Neural cell (in vitro differentiated cells): Measurements from ENCODE around the gene MYO9A. TPM values are rescaled to one million over a fixed set of nuclear protein-coding genes. Genes with fewer than 3 reads are reported as not detected.

Experiments
- H2AFZ ChIP-seq: fragments of 200-600, 300-800 bp; sonication (generic), shearing (Covaris generic); 2 replicates; pipeline ENCODE4 v1.6.0; 2014; ENCODE audit warnings: low read depth, mild to moderate bottlenecking, antibody characterized with exemption, low read length, moderate library complexity
- H3F3A ChIP-seq: fragments of 200-600 bp; shearing (Covaris generic); 2 replicates; pipeline ENCODE4 v1.6.1; 2016; ENCODE audit warnings: mild to moderate bottlenecking, moderate library complexity, mixed read lengths, antibody characterized with exemption, low read length; ENCODE audit not compliant: insufficient read depth, poor library complexity, severe bottlenecking
- H3K27ac ChIP-seq: fragments of 200-600, 300-800 bp; sonication (generic), shearing (Covaris generic); 2 replicates; pipeline ENCODE4 v1.5.1; 2014; ENCODE audit warnings: mild to moderate bottlenecking, low read length, moderate library complexity
- H3K27me3 ChIP-seq: fragments of 300-800, 200-600 bp; sonication (generic), shearing (Covaris generic); 2 replicates; pipeline ENCODE4 v1.6.0; 2014; ENCODE audit warnings: mild to moderate bottlenecking, low read depth, low read length, moderate library complexity; ENCODE audit not compliant: insufficient read depth
- H3K36me3 ChIP-seq: fragments of 300-800, 200-600 bp; sonication (generic), shearing (Covaris generic); 2 replicates; pipeline ENCODE4 v1.5.1; 2014; ENCODE audit warnings: mild to moderate bottlenecking, antibody characterized with exemption, low read length, moderate library complexity; ENCODE audit not compliant: insufficient read depth
- H3K4me2 ChIP-seq: fragments of 300-800, 200-600 bp; sonication (generic), shearing (Covaris generic); 2 replicates; pipeline ENCODE4 v1.6.0; 2014; ENCODE audit warnings: mild to moderate bottlenecking, low read length
- H3K4me3 ChIP-seq: fragments of 300-800, 200-600 bp; sonication (generic), shearing (Covaris generic); 2 replicates; pipeline ENCODE4 v1.5.1; 2014; ENCODE audit warnings: mild to moderate bottlenecking, low read length, moderate library complexity
- H3K79me2 ChIP-seq: fragments of 200-600 bp; shearing (Covaris generic); replicated peaks from 2 replicates; pipeline ENCODE4 v1.6.0; 2014; ENCODE audit warnings: mild to moderate bottlenecking, low read length, moderate library complexity; ENCODE audit not compliant: insufficient read depth
- H3K9ac ChIP-seq: fragments of 300-800, 200-600 bp; sonication (generic), shearing (Covaris generic); 2 replicates; pipeline ENCODE4 v1.6.1; 2016; ENCODE audit warnings: mild to moderate bottlenecking, low read length, mixed read lengths
- H3K9me2 ChIP-seq: fragments of 200-600 bp; shearing (Covaris generic); 2 replicates; pipeline ENCODE4 v1.6.1; 2016; ENCODE audit warnings: mild to moderate bottlenecking, low read length, mixed read lengths; ENCODE audit not compliant: insufficient read depth
- H3K9me3 ChIP-seq: fragments of 200-600, 300-800 bp; sonication (generic), shearing (Covaris generic); 2 replicates; pipeline ENCODE4 v1.6.1; 2016; ENCODE audit warnings: mild to moderate bottlenecking, mixed run types, low read length, moderate library complexity, mixed read lengths
- H4K20me1 ChIP-seq: fragments of 200-600 bp; shearing (Covaris generic); 2 replicates; pipeline ENCODE4 v1.6.1; 2016; ENCODE audit warnings: mild to moderate bottlenecking, mixed run types; ENCODE audit not compliant: insufficient read depth
- EP300 ChIP-seq: fragments of 450-650 bp; conservative IDR thresholded peaks from 2 replicates; pipeline ENCODE4 v1.6.1; 2014; ENCODE audit warnings: antibody characterized with exemption, mild to moderate bottlenecking, moderate library complexity; ENCODE audit not compliant: poor library complexity, severe bottlenecking
- EZH2 ChIP-seq: fragments of 200-600, 300-800 bp; shearing (Covaris generic), sonication (generic); IDR thresholded peaks from 2 replicates; pipeline ENCODE4 v1.6.1; 2014; ENCODE audit warnings: antibody characterized with exemption, low read length, borderline replicate concordance, mild to moderate bottlenecking; ENCODE audit not compliant: insufficient read depth, poor library complexity, severe bottlenecking
- MXI1 ChIP-seq: fragments of 450-650 bp; conservative IDR thresholded peaks from 2 replicates; pipeline ENCODE4 v1.6.1; 2014; ENCODE audit warnings: antibody characterized with exemption, mild to moderate bottlenecking; ENCODE audit not compliant: poor library complexity, severe bottlenecking
- POLR2AphosphoS5 ChIP-seq: IDR thresholded peaks from 2 replicates; pipeline ENCODE4 v1.6.1; 2012
- RAD21 ChIP-seq: fragments of 450-650 bp; conservative IDR thresholded peaks from 2 replicates; pipeline ENCODE4 v1.6.1; 2014; ENCODE audit warnings: antibody characterized with exemption, mild to moderate bottlenecking, moderate library complexity
- SMC3 ChIP-seq: fragments of 450-650 bp; conservative IDR thresholded peaks from 2 replicates; pipeline ENCODE4 v1.6.1; 2014; ENCODE audit warnings: antibody characterized with exemption, mild to moderate bottlenecking, moderate library complexity; ENCODE audit not compliant: poor library complexity
- TAF1 ChIP-seq: IDR thresholded peaks from 2 replicates; pipeline ENCODE4 v1.6.1; 2012; ENCODE audit warnings: low read depth
- polyA plus RNA-seq: library from polyadenylated mRNA; depleted of rRNA; stranded (reverse); fragments of >200 nt; gene quantifications from 2 replicates; pipeline ENCODE4 v1.2.3, GENCODE V29; 2014
- TF ChIP-seq, protein P1 (sequence below): IDR thresholded peaks from 2 replicates; pipeline ENCODE4 v1.6.1; 2012; ENCODE audit warnings: borderline replicate concordance
- TF ChIP-seq, protein P2 (sequence below): fragments of 450-650 bp; IDR thresholded peaks from 2 replicates; pipeline ENCODE4 v1.5.1; 2014; ENCODE audit warnings: antibody characterized with exemption, mild to moderate bottlenecking, moderate library complexity; ENCODE audit not compliant: poor library complexity, severe bottlenecking

The MYO9A gene
- polyA plus RNA-seq, 1 donor from 2014 or later: 22.7 TPM

DNA sequence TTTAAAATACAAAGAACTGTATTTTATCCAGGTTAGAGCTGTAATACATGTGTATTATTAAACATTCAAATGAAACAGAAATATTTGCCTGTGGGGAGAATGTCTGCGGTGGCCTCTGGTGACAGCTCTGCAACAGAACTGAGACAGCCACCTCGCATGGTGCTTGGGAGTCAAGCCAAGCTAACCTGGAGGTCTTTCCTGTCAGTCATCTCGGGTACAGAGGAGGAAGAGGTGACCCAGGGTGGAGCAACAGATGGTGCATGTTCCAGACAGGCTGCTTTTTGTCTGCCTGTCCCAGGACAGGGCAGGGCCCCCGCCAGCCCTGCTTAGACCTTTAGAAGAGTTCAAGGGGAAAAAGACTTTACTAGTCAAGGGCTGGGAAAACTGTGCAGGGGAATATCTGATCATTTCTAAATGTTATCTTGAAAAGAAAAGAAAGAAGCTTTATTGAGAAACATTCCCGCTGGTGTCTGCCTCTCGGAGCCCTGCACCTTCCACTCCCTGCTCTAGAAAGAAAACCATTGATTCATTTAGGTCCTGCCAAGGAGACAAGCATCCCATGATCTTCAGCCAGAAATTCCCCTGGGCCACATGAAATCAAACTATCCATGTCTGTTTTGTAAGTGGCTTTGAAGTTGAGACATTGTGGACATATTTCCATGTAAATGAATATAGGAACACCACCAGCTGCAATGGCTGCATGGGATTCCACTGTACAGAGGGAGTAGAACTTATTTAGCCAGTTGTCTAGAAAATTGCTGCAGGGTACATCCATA lies 313.1 kb downstream of the MYO9A start:
- Histone ChIP-seq H2AFZ (no peak overlapping the region), H4K20me1 (no peaks in the 10 kb centered on the region), H3K4me2 (no peak overlapping the region), H3K27me3 (no peaks in the 10 kb centered on the region), H3K27ac (no peak overlapping the region), H3K9me2 (no peaks in the 10 kb centered on the region), H3K4me3 (no peak overlapping the region), H3F3A (no peaks in the 10 kb centered on the region), H3K9ac (no peak overlapping the region), H3K79me2 (no peaks in the 10 kb centered on the region), H3K36me3 (no peaks in the 10 kb centered on the region), H3K9me3 (no peaks in the 10 kb centered on the region)
- TF ChIP-seq POLR2AphosphoS5 (no peak), SMC3 (no peak), MXI1 (no peak), TAF1 (no peak), EP300 (no peak), EZH2 (no peak), RAD21 (no peak)
- TF ChIP-seq, protein P1, sequence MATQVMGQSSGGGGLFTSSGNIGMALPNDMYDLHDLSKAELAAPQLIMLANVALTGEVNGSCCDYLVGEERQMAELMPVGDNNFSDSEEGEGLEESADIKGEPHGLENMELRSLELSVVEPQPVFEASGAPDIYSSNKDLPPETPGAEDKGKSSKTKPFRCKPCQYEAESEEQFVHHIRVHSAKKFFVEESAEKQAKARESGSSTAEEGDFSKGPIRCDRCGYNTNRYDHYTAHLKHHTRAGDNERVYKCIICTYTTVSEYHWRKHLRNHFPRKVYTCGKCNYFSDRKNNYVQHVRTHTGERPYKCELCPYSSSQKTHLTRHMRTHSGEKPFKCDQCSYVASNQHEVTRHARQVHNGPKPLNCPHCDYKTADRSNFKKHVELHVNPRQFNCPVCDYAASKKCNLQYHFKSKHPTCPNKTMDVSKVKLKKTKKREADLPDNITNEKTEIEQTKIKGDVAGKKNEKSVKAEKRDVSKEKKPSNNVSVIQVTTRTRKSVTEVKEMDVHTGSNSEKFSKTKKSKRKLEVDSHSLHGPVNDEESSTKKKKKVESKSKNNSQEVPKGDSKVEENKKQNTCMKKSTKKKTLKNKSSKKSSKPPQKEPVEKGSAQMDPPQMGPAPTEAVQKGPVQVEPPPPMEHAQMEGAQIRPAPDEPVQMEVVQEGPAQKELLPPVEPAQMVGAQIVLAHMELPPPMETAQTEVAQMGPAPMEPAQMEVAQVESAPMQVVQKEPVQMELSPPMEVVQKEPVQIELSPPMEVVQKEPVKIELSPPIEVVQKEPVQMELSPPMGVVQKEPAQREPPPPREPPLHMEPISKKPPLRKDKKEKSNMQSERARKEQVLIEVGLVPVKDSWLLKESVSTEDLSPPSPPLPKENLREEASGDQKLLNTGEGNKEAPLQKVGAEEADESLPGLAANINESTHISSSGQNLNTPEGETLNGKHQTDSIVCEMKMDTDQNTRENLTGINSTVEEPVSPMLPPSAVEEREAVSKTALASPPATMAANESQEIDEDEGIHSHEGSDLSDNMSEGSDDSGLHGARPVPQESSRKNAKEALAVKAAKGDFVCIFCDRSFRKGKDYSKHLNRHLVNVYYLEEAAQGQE: no peak
- TF ChIP-seq, protein P2, sequence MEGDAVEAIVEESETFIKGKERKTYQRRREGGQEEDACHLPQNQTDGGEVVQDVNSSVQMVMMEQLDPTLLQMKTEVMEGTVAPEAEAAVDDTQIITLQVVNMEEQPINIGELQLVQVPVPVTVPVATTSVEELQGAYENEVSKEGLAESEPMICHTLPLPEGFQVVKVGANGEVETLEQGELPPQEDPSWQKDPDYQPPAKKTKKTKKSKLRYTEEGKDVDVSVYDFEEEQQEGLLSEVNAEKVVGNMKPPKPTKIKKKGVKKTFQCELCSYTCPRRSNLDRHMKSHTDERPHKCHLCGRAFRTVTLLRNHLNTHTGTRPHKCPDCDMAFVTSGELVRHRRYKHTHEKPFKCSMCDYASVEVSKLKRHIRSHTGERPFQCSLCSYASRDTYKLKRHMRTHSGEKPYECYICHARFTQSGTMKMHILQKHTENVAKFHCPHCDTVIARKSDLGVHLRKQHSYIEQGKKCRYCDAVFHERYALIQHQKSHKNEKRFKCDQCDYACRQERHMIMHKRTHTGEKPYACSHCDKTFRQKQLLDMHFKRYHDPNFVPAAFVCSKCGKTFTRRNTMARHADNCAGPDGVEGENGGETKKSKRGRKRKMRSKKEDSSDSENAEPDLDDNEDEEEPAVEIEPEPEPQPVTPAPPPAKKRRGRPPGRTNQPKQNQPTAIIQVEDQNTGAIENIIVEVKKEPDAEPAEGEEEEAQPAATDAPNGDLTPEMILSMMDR: no peak

DNA sequence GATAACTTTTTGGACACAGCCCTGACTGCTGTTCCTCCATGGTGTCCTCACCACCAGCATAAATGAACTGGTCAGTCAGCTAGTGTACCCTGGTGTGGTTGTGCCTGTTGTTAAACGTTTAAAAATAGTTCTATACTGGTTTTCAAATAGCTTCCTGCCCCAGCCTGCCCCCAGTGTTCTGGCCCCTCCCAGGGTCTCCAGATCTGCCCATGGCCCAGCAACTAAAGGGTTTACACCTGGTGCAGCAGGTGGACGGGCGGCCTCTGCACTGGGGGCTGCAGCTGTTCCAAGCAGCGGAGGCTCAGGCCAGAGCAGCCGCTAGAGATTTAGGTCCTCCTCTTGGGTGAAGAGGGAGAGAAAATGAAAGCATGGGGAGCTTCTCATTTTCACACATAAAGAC lies 313.7 kb downstream of the MYO9A start:
- TF ChIP-seq MXI1: no peak
- no peak for TF ChIP-seq EZH2
- no peak for TF ChIP-seq POLR2AphosphoS5
- TF ChIP-seq, protein P1: no peak
- no peak for TF ChIP-seq TAF1
- TF ChIP-seq SMC3: no peak
- TF ChIP-seq RAD21: no peak
- no peak for TF ChIP-seq EP300
- no peaks in the 10 kb centered on the region for H3K9me3 ChIP-seq
- no peak overlapping the region for H3K9ac ChIP-seq
- H3K4me2 ChIP-seq: no peak overlapping the region
- H3K9me2 ChIP-seq: no peaks in the 10 kb centered on the region
- no peaks in the 10 kb centered on the region for H3F3A ChIP-seq
- H4K20me1 ChIP-seq: no peaks in the 10 kb centered on the region
- no peaks in the 10 kb centered on the region for H3K27me3 ChIP-seq
- H3K4me3 ChIP-seq: no peak overlapping the region
- H3K36me3 ChIP-seq: no peaks in the 10 kb centered on the region
- no peak overlapping the region for H2AFZ ChIP-seq
- no peaks in the 10 kb centered on the region for H3K79me2 ChIP-seq
- no peak overlapping the region for H3K27ac ChIP-seq
